SU-DHL-6 (cell line): Measurements from ENCODE around the gene SIT1.

Experiments
- H2AFZ ChIP-seq: fragments of 200-600 bp; sonication (generic); 2 replicates; pipeline ENCODE4 v1.6.1; 2014; ENCODE audit warnings: low read depth, mild to moderate bottlenecking, moderate library complexity, mixed read lengths, antibody characterized with exemption, low read length; ENCODE audit not compliant: severe bottlenecking
- H3F3A ChIP-seq: fragments of 200-600 bp; shearing (Covaris generic); 2 replicates; pipeline ENCODE4 v1.6.0; 2016; ENCODE audit warnings: antibody characterized with exemption, mild to moderate bottlenecking; ENCODE audit not compliant: insufficient read depth
- H3K27ac ChIP-seq: fragments of 200-600 bp; sonication (generic); 2 replicates; pipeline ENCODE4 v1.5.1; 2016; ENCODE audit warnings: low read depth, mild to moderate bottlenecking, low read length, moderate library complexity, mixed read lengths
- H3K27me3 ChIP-seq: fragments of 200-600 bp; sonication (generic), shearing (Covaris generic); 2 replicates; pipeline ENCODE4 v1.6.0; 2014; ENCODE audit warnings: mild to moderate bottlenecking, low read length
- H3K36me3 ChIP-seq: fragments of 200-600 bp; sonication (generic); 2 replicates; pipeline ENCODE4 v1.6.1; 2014; ENCODE audit warnings: mild to moderate bottlenecking, low read length, mixed read lengths
- H3K4me2 ChIP-seq: fragments of 300-600, 200-600 bp; shearing (Covaris generic), sonication (generic); 2 replicates; pipeline ENCODE4 v1.6.0; 2014; ENCODE audit warnings: low read length, low read depth, mild to moderate bottlenecking; ENCODE audit not compliant: poor library complexity, severe bottlenecking
- H3K4me3 ChIP-seq: fragments of 200-600 bp; sonication (generic); 2 replicates; pipeline ENCODE4 v1.5.1; 2014; ENCODE audit warnings: antibody characterized with exemption, low read length, mild to moderate bottlenecking, mixed read lengths; ENCODE audit not compliant: insufficient read depth, poor library complexity, severe bottlenecking
- H3K79me2 ChIP-seq: fragments of 200-600 bp; sonication (generic); 2 replicates; pipeline ENCODE4 v1.6.1; 2014; ENCODE audit warnings: mild to moderate bottlenecking, low read length, moderate library complexity; ENCODE audit not compliant: insufficient read depth
- H3K9ac ChIP-seq: fragments of 200-600 bp; sonication (generic); 2 replicates; pipeline ENCODE4 v1.7.0; 2014; ENCODE audit warnings: mild to moderate bottlenecking, low read length
- H3K9me2 ChIP-seq: fragments of 200-600 bp; sonication (generic); replicated peaks from 2 replicates; pipeline ENCODE4 v1.6.1; 2014; ENCODE audit warnings: low read length; ENCODE audit not compliant: insufficient read depth
- H3K9me3 ChIP-seq: fragments of 200-600 bp; sonication (generic); 2 replicates; pipeline ENCODE4 v1.6.1; 2014; ENCODE audit warnings: low read length, mixed read lengths; ENCODE audit not compliant: insufficient read depth
- H4K20me1 ChIP-seq: fragments of 200-600 bp; sonication (generic); 2 replicates; pipeline ENCODE4 v1.6.1; 2014; ENCODE audit warnings: low read depth, mild to moderate bottlenecking, antibody characterized with exemption, low read length, moderate library complexity, mixed read lengths
- CTCF ChIP-seq: fragments of 200-600 bp; sonication (generic); IDR thresholded peaks from one replicate; pipeline ENCODE4 v1.5.1; 2017; ENCODE audit warnings: antibody characterized with exemption, mild to moderate bottlenecking, low read length, moderate library complexity; ENCODE audit not compliant: insufficient read depth, poor library complexity, severe bottlenecking
- EZH2phosphoT487 ChIP-seq: fragments of 200-600 bp; sonication (generic), shearing (Covaris generic); conservative IDR thresholded peaks from 2 replicates; pipeline ENCODE4 v1.6.1; 2018; ENCODE audit warnings: mild to moderate bottlenecking, antibody characterized with exemption, low read length, moderate library complexity, mixed read lengths

The SIT1 gene

DNA sequence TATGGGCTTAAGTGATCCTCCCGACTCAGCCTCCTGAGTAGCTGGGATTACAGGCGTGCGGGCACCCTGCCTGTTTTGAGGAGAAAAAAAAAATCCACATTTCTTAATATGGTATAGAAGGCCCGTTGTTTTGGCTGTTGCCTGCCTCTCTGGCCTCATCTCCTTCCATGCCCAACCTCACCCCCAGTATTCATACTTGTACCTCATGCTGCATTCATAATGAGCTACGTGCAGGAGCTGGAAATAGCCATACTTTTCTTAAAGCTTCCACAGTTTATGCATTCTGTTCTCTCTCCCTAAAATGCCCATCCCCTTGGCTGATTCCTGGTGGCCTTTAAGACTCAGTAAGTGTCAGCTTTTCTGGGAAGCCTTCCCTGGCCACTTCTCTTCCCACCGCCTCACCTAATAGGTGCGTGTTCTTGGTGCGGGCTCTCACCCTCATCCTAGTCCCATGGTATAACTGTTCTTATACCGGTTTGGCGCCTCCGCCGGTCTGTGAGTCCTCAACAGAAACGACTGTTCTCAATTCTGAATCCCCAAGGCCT, 41.1 kb upstream of the SIT1 start:
- Histone ChIP-seq H3K9me3 (no peaks in the 10 kb centered on the region), H3K27ac (no peak overlapping the region), H3K9ac (no peak overlapping the region), H3K36me3 (no peaks in the 10 kb centered on the region), H2AFZ (no peak overlapping the region), H3F3A (no peaks in the 10 kb centered on the region), H3K79me2 (no peaks in the 10 kb centered on the region), H3K27me3 (no peaks in the 10 kb centered on the region), H3K4me2 (no peak overlapping the region), H3K9me2 (no peaks in the 10 kb centered on the region), H3K4me3 (no peak overlapping the region), H4K20me1 (no peaks in the 10 kb centered on the region)
- TF ChIP-seq EZH2phosphoT487, result no peak
- no peak for TF ChIP-seq CTCF

GRCh38 chr9:35691334-35691650, 40.6 kb upstream of the SIT1 start:
- no peaks in the 10 kb centered on the region for H3F3A ChIP-seq
- no peak overlapping the region for H3K4me2 ChIP-seq

DNA sequence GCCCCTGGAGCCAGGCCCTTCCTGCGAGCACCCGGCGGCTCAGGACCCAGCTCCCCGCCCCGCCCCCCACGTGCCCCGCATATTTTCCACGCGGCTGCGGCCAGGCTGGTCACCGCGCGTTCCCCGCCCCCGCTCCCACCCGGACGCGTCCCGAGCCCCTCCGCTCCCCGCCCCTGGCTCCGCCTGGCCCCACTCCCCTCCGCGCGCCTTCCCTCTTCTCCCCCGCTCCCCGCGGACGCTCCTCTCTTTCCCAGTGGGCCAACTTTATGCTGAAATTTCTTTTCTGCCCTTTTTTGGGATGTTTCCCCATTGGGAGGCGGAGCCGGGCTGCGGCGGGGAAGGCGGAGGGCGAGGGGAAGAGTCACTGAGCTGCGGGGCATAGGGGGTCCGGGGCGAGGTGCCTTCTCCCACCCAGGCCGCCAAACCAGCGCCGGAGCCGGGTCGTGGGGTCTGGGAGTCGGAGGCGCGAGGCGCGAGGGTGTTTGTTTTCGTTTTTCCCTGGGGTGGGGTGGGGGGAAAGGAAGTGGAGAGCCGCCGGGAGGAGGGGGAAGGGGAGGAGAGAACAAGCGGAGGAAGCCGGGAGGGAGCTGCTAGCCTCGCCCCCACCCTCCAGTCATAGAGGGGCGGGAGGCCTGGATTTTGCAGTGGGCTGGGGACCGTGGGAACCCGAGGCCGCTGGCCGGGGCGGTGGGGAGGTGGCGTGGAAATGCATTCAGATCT, 40.0 kb upstream of the SIT1 start:
- no peaks in the 10 kb centered on the region for H3K27me3 ChIP-seq

More at GRCh38 chr9:35691334-35691650, 40.6 kb upstream of the SIT1 start:
- Histone ChIP-seq H3K9ac (no peak overlapping the region), H4K20me1 (no peaks in the 10 kb centered on the region), H3K4me3 (no peak overlapping the region), H3K27ac (no peak overlapping the region), H3K9me2 (no peaks in the 10 kb centered on the region), H3K79me2 (no peaks in the 10 kb centered on the region), H3K27me3 (no peaks in the 10 kb centered on the region), H2AFZ (no peak overlapping the region), H3K9me3 (no peaks in the 10 kb centered on the region), H3K36me3 (no peaks in the 10 kb centered on the region)
- TF ChIP-seq CTCF, result no peak
- TF ChIP-seq EZH2phosphoT487, result no peak

More for the DNA sequence above, 40.0 kb upstream of the SIT1 start:
- H3K36me3 ChIP-seq, result no peaks in the 10 kb centered on the region
- TF ChIP-seq CTCF, result no peak
- no peak for TF ChIP-seq EZH2phosphoT487
- peak overlapping the region; percentile 60 for H2AFZ ChIP-seq
- H3K9me3 ChIP-seq, result no peaks in the 10 kb centered on the region
- no peaks in the 10 kb centered on the region for H3K79me2 ChIP-seq
- H3K27ac ChIP-seq, result no peak overlapping the region
- no peaks in the 10 kb centered on the region for H4K20me1 ChIP-seq
- peak overlapping the region; percentile 16 for H3K4me3 ChIP-seq
- H3K9ac ChIP-seq, result peak overlapping the region; percentile 18; the same call in 1 of the 2 replicates
- no peaks in the 10 kb centered on the region for H3F3A ChIP-seq
- H3K9me2 ChIP-seq, result no peaks in the 10 kb centered on the region
- H3K4me2 ChIP-seq, result peak overlapping the region; percentile 38
